ENCODE results near the gene CLEC2D.
"Not testable (repeated sequence)": the region's sequence is repeated elsewhere in the genome, so short reads cannot be mapped to it uniquely, and the experiment has no call there.

Gene CLEC2D

DNA sequence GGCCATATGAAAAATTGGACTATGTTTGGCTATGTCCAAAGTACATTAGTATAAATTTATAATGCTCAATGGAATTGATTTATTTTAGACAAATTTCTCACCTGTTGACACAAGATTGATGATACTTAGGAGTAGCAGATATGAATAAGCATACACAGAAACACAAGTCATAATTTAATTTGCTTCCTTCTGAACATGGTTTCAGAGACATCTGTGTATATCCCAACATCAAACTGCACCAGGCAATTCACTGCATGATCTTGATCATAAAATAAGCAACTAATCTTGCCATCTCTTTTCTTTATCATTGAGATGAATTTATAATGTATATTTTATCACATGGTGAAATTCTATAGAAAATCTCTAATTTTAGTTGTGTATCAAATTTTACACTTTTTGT, 59.6 kb downstream of the CLEC2D start:
- no peak for DNase-seq (ENCODE audit: low read depth in 2 of 2)

DNA sequence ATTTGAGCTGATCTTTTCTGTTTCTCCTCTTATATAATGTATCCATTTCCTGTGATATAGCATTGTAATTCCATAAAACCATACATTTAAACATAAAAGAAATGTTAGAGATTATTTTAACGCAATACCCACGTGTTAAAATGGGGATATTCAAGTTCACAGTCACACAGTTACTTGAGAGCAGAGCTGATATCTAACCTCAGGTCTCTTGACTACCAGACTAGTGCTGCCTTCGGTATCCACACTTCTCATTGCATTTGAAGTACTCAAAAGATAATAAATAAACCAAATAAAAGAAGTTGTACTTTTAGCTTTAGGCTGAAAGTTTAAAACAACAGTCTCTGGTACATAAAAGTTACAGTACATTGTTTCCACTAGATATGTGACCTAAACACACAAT, 60.5 kb downstream of the CLEC2D start:
- no peak for DNase-seq (ENCODE audit: low read depth in 2 of 2)

DNA sequence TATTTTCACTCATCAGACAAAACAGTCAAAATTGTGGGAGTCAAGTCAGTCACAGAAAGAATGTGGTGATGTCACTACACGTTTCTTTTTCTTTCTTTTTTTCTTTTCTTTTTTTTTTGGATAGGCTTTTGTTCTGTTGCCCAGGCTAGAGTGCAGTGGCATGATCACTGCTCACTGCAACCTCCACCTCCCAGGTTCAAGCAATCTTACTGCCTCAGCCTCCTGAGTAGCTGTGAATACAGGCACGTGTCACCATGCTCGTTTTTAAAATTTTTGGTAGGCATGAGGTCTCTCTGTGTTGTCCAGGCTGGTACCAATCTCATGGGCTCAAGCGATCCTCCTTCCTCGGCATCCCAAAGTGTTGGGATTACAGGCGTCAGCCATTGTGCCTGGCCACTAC, 61.1 kb downstream of the CLEC2D start:
- DNase-seq (ENCODE audit: low read depth in 2 of 2): no peak

DNA sequence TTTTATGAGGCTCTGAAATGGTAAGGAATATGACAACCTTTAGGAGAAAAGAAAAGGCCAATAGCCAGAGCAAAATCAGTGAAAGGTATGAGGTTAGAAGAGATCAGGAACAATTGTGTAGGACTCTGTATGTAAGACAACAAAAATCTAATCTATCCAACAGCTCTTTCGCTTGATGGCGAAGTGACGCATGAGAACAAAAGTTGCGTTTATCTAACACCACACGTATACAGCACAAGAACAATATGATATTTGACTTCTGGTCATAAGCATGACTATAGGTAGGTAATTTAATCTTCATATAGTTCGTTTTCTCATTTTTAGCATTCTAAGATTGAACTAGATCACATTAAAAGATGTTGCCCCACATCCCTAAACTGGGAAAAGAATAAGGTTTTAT, 61.9 kb downstream of the CLEC2D start:
- no peak for DNase-seq (ENCODE audit: low read depth in 2 of 2)

DNA sequence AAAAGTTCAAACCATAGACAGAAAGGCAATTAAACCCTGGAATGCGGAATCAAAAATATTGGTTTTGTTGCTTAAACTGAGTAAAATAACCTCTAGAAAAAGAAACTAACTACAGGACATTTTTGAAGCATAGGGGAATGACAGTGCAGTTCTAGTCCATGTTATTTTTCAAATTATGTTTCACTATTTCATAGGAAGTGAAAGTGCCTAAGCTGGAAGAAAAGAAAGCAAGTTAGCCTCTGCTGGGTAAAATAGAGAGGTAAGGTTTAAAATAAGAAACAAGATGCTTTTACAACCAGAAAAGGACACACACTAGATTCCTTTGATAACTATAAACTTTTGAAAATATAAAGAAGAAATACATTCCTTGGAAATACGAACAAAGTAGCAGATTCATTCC, 62.3 kb downstream of the CLEC2D start:
- DNase-seq (ENCODE audit: low read depth in 2 of 2): no peak

DNA sequence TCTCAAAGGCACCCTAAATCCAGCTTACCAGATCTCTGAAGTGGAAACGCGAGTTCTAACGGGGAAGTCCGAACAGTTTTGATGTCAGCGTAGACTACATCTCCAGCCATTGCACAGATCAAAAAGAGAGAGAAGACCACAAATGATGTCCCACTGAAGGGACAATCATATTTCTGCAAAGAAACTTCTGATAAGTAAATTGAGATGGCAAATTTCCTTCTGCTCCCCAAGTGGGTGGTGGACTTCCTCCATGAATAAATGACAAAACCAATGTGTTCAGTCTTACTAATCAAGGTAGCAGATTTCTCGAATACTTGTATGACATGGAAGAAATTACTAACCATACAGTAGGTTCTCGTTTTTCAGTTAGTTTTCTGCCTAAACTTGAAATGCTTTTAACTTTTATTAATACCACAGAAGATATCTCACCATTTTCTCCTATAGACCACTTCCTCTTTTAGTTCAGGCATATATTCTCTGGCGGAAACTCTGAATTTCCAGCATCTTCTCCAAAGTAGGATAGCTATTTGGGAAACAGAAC, 63.5 kb downstream of the CLEC2D start, which contains the start of gene CLECL1:
CLECL1 (minus strand) TSS at position 177 of the 541 bp plus-strand sequence.
- DNase-seq (ENCODE audit: low read depth in 2 of 2): no peak

DNA sequence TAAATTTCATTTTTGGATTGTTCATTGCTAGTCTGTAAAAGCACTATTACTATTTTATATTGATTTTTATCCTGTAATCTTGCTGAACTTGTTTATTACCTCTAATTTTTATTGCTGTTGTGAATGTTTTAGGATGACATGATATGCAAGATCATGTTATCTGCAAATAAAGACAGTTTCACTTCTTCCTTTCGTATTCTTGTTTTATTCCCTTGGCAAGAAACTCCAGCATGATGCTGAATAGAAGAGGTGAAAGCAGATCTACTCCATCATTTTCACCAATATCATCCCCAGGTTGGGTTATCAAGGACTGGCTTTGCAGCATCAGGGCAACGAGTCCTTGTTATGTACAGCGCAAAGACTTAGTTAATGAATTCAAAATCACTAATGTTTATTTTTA, 66.1 kb downstream of the CLEC2D start:
- no peak for DNase-seq (ENCODE audit: low read depth in 2 of 2)

DNA sequence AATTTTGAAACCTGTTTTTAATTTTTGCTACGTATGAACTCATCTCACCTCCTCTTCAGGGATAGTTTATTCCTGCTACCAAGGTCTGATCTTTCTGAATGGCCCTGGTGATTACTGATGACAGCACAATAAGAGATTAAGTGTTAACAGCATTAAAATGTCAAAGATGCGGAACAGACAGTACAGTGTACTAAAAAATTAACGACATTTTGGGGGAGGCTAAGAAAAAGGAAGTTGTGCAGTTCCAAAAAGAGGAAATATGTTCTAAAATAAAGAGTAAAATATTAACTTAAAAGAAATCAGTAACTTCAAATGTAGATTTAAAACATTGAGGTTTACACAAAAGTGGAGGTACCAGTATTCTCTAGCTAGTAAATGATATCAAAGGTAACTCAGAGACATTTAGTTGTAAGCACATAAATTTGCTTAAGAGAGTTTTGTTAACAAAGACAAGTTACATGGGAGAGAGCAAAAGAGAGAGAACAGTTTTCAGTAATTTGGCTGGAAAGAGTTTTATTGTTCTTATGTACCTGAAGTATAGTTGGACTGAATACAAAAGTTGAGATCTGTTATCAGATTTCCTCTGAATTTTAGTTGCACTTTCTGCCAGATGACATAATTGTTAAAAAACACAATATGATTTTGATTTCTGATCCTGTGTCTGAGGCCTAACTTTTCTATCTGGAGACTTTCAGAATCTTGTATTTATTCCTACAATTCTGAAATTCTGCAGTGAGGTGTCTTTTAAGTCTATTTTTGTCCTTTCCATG, 67.6 kb downstream of the CLEC2D start:
- no peak for DNase-seq (ENCODE audit: low read depth in 2 of 2)

DNA sequence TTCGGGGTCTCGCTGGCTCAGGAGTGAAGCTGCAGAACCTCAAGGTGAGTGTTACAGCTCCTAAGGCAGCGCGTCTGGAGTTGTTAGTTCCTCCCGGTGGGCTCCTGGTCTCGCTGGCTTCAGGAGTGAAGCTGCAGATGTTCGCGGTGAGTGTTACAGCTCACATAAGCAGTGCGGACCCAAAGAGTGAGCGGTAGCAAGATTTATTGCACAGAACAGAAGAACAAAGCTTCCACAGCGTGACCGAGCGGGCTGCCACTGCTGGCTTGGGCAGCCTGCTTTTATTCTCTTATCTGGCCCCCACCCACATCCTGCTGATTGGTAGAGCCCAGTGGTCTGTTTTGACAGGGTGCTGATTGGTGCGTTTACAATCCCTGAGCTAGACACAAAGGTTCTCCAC, 69.4 kb downstream of the CLEC2D start:
- not testable (repeated sequence) for DNase-seq (ENCODE audit: low read depth in 2 of 2)

DNA sequence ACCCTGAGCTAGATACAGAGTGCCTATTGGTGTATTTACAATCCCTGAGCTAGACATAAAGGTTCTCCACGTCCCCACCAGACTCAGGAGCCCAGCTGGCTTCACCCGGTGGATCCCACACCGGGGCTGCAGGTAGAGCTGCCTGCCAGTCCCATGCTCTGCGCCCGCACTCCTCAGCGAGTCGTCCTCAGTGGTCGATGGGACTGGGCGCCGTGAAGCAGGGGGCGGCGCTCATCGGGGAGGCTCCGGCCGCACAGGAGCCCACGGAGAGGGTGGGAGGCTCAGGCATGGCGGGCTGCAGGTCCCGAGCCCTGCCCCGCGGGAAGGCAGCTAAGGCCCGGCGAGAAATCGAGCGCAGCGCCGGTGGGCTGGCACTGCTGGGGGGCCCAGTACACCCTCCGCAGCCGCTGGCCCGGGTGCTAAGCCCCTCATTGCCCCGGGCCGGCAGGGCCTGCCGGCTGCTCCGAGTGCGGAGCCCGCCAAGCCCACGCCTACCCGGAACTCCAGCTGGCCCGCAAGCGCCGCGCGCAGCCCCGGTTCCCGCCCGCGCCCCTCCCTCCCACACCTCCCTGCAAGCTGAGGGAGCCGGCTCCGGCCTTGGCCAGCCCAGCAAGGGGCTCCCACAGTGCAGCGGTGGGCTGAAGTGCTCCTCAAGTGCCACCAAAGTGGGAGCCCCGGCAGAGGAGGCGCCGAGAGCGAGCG, 70.0 kb downstream of the CLEC2D start:
- not testable (repeated sequence) for DNase-seq (ENCODE audit: low read depth in 2 of 2)

DNA sequence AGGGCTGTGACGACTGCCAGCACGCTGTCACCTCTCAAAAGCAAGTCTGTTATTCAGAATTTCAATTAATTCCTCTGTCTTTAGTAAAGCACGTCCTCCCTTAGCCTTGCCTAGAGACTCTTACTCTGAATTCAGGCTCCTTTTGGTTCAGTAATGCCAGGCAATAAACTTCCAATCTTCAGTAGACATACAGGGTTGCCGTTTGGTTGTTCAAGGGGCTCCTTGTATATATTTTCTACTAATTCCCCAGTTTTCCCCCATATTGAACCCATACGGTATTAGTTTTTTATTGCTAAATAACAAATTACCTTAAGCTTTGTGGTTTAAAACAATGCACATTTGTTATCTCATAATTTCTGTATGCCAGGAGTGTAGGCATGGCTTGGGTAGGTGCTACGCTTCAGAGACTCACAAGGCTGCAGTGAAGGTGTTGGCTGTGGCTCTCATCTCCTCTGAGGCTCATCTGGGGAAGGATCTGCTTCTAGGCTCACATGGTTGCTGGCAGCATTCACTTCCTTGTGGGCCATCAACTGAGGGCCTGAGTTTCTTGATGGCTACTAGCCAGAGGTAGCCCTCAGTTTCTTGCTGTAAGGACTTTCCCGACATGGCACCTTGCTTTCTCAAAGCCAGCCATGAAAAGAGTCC, 70.7 kb downstream of the CLEC2D start:
- no peak for DNase-seq (ENCODE audit: low read depth in 2 of 2)

DNA sequence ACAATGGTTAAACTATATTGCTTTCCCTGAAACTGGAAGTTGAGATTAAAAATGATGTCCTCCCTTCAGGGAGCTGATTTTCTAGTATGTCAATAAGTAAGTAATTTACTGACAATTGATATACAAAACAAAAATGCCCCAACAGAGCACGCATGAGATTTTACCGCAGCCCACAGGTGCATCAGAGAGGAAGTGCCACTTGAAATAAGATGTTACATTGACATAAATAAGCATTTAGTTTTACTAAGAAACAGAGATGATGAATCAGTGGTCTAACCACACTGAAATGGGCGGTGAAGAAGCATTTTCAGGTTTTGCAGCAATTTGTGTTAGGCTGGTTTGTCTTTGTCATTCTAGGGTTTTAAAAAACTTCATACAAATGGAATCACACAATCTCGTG, 72.2 kb downstream of the CLEC2D start:
- DNase-seq (ENCODE audit: low read depth in 2 of 2): peak in 1 of 2 donors; percentile 51

DNA sequence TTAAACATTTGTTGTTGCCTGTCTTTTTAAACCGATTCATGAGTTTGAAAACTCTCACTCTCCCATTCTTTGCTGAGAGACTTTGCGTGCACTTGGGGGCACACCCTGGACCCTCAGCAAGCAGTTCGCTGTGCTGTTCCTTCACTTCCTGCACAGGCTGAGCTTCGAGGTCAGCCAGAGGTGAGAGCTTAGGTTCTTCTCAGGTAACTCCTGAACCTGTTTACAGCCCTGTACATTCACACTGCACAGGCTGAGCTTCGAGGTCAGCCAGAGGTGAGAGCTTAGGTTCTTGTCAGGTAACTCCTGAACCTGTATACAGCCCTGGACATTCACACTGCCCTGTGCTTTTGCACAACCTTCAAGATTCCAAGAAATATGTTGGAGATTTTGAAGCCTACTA, 73.1 kb downstream of the CLEC2D start:
- DNase-seq (ENCODE audit: low read depth in 2 of 2): no peak

DNA sequence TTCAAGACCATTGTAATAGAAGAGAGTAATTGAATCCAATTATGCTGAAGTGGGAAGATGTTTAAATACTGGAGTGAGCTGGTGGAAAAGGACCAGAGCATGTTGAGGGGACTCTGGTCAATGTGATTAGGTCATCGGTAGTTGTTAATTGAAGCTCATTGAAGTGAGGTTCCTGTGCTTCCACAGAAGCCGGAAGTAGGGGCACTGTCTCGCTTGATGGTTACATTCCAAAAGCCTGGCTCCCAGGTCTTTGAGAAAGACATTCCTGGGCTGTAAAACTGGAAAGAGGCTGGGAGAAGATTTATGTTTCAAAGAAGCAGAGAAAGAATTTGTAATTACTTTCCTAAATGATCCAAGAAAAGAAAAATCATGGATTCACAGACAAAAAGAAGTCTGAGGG, 75.7 kb downstream of the CLEC2D start:
- no peak for DNase-seq (ENCODE audit: low read depth in 2 of 2)

All from stimulated activated CD8-positive, alpha-beta memory T cell treated with anti-CD3 and anti-CD28 coated beads, Interleukin-2, amount 100 ng/mL, for 48 hours (primary cell).